HL-60/S4 treated with retinoic acid at 250 ng/mL for 4 days and 3 days (cell line): Measurements from ENCODE around the gene FGD6.

Experiments
- in situ Hi-C: fragments of 300-500 bp; cut with MboI; formaldehyde crosslinking; loops from 2 replicates; pipeline ENCODE4 v1.7.0; 2022; ENCODE audit warnings: low sequenced_read_pairs

FGD6 gene

DNA sequence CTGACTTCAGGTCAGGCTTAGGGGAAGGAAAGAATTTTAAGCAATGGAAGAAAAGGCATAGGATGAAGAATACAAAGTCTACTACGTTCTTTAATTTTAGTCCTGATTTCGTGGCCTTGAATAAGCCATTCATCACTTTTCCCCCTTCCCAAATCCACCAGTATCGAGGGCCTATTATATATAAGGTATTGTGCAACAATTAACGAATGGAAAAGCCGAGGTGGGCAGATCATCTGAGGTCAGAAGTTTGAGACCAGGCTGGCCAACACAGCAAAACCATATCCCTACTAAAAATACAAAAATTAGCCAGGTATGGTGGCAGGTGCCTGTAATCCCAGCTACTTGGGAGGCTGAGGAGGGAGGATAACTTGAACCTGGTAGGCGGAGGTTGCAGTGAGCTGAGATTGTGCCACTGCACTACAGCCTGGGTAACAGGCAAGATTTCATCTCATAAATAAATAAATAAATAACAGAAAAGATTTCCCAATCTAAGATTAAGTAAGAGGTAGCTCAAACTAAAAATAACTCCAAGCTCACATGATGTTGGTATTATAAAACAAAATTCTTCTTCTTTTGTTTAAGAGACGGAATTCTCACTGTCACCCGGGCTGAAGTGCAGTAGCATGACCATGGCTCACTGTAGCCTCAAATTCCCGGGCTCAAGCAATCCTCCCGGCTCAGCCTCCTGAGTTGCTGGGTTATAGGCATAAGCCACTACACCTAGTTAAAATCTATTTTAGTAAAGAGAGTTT, 85.5 kb downstream of the FGD6 start:
- in situ Hi-C loops, result no loop called here

DNA sequence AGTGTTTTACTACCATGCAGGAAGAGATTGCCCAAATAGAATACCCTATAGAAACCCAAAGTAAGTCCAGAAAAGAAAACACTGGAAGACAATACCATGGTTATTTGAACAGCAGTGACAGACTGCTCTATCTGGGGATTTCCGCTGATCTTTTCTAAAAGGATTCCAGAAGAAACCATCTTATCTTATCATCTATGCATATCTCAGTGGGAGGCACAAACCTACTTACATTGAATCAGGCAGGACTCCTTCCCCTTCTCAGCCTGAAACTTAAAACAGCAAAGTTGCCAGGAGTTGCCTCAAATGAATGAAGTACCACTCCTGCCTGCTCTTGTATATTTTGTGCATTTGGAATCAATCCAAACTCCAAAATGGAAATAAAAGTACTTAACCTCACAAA, 87.2 kb downstream of the FGD6 start:
- in situ Hi-C loops, result no loop called here

DNA sequence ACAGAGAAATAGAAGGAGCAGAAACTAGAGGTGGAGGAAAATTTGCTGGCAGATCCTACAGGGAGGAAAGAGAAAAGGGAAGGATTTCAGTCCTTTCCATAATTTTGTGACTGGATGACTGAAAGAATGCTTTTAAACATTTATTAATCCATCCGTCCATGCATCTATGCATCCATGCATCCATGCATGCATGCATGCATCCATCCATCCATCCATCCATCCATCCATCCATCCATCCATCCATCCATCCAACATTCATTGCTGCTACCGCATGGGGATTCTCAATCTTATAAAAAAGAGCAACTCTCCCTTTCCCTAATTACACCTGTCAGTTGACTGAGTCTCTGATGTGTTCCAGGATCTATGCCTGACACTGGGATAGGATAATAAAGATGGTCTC, 88.2 kb downstream of the FGD6 start:
- in situ Hi-C loops, result no loop called here

DNA sequence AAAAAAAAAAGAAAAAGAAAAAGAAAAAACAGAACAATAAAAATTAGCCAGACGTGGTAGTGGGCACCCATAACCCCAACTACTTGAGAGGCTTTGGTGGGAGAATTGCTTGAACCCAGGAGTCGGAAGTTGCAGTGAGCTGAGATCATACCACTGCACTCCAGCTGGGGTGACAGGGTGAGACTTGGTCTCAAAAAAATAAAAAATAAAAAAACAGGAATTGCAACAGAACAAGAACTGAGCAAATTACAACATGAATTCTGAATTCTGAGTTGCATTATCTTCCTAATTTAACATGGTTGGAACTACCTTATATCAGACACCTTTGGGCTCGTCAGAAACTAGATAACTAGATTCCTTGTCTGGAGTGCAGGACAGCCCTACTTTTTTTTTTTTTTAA, 90.5 kb downstream of the FGD6 start:
- in situ Hi-C loops, result no loop called here

DNA sequence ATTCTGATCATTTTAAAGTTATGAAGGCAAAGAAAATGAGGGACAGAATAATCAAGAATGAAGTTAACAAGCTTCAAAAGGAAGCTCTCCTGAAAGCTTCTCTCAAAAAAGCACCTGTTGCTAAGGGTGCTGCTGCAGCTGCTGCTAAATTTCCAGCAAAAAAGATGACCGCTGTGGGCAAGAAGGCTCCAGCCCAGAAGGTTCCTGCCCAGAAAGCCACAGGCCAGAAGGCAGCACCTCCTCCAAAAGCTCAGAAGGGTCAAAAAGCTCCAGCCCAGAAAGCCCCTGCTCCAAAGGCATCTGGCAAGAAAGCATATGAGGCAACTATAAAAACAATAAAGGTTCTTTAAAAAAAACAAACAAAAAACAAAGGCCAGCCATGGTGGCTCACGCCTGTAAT, 91.2 kb downstream of the FGD6 start:
- in situ Hi-C loops, result no loop called here

DNA sequence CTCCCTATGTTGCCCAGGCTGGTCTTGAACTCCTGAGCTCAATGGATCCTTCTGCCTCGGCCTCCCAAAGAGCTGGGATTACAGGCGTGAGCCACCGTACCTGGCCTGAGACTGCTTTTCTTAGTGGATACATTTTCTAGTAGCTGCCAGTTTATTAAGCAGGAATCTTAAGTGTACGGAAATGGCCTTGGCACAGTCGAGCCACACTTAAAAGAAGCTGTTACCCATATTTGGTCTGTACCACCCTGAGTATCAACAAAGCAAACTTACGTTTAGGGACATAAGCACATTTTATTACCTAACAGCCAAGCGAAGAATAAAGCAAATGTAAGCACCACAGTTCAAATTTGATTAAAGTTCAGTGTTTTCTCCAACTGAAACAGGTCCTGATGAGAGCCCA, 93.2 kb downstream of the FGD6 start:
- in situ Hi-C loops, result no loop called here

DNA sequence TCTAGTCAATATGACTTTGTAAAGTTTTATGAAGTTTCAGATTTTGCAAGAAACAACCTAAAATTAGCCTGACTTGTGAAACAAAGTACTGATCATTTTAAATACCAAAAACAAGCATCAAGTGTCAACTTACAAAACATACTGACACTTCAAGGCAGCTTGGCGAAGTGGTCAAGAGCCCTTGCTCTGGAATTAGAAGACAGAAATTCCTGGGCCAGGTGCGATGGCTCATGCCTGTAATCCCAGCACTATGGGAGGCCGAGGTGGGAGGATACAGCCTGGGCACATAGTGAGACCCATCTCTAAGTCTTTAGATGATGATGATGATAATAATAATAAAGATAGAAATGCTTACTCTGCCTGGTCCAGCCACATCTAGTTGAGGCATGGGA, 98.5 kb downstream of the FGD6 start:
- in situ Hi-C loops, result no loop called here

DNA sequence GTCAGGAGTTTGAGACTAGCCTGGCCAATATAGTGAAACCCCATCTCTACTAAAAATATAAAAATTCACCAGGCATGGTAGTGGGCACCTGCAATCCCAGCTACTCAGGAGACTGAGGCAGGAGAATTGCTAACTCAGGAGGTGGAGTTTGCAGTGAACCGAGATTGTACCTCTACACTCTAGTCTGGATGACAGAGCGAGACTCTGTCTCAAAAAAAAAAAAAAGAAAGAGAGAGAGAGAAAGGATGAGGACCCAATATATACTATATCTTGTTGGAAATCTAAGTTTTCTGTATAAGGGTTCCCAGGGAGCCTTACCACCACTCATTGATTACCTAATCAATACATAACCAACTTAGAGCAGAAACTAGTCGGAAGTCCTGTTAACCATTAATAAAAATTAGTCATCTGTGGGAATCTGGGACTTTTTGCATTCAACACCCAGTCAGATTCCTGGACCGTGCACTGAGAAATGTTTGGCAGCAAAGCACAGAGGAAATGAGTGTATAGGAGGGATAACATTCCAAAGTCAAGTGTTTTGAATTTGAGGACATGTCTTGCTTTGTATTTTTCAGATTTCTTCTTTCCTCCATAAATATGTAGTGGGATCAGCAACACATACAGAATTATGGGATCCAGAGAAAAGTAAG, 99.0 kb downstream of the FGD6 start:
- in situ Hi-C loops, result no loop called here

DNA sequence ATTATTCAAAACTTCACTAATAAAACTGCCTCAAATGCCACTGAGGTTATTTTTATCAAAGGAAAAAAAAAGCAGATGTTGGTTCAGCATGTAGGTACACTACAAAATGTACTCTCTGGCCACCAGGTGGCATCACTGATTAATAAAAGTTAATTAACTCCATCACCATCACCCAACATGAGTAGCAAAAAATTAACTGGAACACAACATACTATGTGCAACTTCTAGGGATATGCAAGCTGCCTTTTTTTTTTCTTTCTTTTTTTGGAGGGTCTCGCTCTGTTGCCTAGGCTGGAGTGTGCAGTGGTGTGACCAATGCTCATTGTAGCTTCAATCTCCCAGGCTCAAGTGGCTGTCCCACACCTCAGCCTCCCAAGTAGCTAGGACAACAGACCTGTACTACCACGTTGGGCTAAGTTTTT, 100.1 kb downstream of the FGD6 start:
- in situ Hi-C loops, result no loop called here

DNA sequence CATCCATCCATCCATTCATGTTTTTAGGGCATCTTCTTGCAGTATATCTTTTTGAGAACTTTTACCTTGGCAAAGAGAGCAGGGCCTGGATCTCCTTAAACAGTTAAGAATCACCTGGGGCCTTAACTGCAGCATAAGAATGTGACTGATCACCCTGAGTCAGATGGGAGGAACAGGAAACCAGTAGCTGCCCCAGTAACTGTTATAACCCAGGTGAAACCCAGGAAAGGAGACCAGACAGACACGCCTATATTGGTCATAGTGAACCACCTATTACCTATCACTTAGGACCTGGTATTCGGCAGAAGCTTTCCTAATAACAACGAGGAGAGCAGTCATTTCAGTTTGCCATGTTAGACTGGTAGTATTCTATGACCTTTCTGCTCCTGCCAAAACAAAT, 100.5 kb downstream of the FGD6 start:
- in situ Hi-C loops, result no loop called here

DNA sequence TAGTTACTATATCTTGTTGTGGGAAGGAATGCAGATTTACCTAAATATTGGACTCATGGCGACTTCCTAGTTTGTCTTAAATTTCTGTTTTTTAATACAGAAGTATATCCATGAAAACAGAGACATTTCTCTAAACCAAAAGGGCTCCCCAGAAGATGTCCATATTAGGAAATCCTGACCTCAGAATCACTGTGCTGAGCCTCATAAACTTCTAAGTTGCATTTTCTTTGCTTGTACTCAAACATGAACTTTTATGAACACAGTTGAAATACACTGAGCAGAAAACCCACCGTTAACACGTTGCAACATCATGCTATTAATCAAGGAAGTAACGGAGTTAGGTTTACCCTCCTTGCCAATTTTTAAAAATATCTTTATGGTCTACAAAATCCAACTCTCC, 100.9 kb downstream of the FGD6 start:
- in situ Hi-C loops, result no loop called here

DNA sequence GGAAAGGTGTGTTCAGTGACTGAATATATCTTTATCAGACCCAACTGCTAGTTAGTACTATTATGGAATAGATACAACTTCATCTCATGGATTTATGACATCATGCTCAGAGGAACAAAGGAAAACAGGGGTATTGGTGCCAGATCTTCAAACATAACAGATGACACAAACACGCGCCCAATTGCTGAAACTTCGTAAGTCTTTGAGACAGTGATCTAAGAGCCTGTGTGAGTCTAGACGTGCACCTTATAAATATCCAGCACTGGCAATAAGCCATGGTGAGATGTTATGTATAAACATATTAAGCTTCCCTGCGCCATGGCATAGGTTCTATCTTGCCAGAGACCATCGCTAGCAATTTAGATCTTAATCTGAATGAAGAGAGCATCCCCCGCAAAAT, 101.6 kb downstream of the FGD6 start:
- in situ Hi-C loops, result no loop called here

DNA sequence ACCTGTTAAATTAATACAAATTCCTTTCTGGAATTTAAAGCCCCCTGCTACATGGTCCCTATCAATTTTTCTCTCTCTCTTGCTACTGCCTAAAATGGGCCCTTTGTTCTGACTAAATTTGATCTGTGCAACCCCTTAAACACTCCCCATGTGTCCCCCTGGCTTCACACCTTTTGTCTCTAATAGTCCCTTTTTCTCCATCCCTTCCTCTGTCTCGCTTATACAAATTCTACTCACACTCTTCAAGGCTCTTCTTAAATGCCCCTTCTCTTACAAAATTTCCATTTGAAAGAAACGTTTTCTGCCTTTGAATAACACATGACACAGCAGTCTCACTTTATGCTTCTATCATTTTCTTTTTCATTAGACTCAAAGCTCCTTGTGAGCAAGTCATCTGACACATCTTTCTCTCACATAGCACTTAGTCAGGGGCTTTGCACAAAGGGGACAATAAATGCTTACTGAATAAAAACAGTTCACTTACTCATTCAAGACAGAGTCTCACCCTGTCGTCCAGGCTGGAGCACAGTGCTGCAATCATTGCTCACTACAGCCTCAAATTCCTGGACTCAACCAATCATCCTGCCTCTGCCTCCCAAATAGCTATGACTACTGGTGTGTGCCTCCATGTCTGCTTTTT, 102.4 kb downstream of the FGD6 start:
- in situ Hi-C loops, result no loop called here

DNA sequence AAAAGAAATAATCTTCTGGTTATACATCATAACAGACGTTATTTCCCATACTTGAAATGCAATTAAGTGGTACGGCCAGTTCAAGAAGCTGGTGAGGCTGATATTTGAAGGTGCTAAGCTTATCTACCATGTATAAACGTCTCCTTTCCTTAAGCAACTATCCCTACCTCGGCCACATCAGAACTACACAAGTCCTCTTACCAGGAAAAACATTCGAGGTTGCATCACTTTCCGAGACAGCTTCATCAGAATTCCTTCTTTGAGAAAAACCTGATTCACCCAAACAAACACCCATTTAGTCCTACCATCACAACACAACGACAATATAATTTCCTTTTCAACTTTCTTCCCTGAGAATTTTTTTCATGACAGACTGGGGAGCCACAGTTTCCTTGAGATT, 109.9 kb downstream of the FGD6 start:
- in situ Hi-C loops, result loop anchor here (10.0 kb wide), 1 partner anchor 427 kb away; no protein-coding TSS in a partner anchor

DNA sequence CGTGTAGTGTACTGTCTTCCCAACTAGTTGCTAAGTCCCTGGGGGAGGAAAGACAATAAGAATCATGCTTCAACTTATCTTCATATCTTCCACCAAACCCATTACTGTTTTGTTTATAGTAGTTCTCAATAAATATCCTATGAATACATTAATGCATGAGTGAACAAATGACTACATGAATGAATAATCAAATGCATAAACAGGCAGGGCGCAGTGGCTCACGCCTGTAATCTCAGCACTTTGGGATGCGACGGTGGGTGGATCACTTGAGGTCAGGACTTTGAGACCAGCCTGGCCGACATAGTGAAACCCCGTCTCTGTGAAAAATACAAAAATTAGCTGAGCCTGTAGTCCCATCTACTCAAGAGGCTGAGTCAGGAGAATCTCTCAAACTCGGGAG, 111.7 kb downstream of the FGD6 start:
- in situ Hi-C loops, result loop anchor here (10.0 kb wide), 1 partner anchor 429 kb away; no protein-coding TSS in a partner anchor

DNA sequence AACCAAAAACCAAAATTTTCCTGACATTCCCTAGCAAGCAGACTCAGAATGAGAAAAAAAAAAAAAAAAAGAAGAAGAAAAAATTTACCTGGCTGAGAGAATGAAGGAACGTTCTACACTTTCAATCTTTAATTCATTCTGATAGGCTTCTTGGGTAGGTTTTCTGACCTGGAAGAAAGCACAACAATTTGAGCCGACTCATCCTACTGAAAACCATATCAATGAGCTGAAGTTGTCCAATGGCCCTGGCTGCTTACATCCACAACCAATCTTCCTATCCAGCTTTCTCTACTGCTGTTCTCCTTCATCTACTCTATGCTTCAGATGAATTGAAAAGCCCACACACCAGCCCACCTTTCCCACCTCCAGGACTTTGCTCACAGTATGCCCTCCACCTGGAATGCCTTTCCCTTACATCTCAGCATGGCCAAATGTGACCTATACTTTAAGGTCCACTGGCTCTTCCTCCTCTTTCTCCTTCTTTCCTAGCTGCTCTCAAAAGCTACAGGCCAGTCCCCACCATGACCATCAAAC, 112.3 kb downstream of the FGD6 start:
- in situ Hi-C loops, result loop anchor here (10.0 kb wide), 1 partner anchor 430 kb away; no protein-coding TSS in a partner anchor

DNA sequence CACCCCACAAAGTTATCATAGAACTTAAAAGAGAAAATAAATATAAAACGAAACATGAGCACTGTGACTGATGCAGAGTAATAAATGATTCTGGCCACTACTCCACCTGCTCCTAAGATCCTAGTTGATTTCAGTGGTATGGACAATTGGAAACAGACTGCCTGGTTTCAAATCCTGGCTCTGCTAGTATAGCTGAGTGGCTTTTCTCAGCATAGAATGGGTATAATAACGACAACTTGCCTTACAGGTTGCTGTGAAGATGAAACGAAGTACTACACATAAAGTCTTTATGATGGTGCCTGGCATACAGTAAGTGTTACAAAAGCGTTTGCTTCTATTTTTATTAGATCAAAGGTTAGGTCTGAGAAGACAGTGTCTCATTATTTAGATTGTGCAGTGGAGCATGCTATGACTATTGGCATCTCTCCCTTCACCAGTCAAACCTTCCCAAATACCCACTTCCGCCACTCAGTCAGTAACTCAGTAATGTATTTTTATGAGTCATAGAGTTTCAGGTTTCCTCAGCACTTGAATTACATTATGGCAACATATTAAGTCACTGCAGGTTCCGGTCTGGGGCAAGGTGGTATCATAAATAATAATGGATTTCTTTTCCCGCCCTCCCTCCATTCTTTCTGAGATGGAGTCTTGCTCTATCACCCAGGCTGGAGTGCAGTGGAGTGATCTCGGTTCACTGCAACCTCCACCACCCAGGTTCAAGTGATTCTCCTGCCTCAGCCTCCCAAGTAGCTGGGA, 114.2 kb downstream of the FGD6 start:
- in situ Hi-C loops, result loop anchor here (10.0 kb wide), 1 partner anchor 432 kb away; no protein-coding TSS in a partner anchor

DNA sequence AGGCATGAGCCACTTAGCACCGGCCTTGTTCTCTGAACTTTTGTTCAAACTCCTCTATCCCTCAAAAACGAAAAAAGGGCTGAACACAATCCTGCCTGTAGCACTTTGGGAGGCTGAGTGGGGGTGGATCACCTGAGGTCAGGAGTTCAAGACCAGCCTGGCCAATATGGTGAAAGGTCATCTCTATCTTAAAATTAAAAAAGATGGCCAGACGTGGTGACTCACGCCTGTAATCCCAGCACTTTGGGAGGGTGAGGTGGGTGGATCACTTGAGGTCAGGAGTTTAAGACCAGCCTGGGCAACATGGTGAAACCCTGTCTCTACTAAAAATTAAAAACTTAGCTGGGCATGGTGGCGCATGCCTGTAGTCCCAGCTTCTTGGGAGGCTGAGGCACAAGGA, 115.3 kb downstream of the FGD6 start:
- in situ Hi-C loops, result loop anchor here (10.0 kb wide), 1 partner anchor 433 kb away; no protein-coding TSS in a partner anchor

DNA sequence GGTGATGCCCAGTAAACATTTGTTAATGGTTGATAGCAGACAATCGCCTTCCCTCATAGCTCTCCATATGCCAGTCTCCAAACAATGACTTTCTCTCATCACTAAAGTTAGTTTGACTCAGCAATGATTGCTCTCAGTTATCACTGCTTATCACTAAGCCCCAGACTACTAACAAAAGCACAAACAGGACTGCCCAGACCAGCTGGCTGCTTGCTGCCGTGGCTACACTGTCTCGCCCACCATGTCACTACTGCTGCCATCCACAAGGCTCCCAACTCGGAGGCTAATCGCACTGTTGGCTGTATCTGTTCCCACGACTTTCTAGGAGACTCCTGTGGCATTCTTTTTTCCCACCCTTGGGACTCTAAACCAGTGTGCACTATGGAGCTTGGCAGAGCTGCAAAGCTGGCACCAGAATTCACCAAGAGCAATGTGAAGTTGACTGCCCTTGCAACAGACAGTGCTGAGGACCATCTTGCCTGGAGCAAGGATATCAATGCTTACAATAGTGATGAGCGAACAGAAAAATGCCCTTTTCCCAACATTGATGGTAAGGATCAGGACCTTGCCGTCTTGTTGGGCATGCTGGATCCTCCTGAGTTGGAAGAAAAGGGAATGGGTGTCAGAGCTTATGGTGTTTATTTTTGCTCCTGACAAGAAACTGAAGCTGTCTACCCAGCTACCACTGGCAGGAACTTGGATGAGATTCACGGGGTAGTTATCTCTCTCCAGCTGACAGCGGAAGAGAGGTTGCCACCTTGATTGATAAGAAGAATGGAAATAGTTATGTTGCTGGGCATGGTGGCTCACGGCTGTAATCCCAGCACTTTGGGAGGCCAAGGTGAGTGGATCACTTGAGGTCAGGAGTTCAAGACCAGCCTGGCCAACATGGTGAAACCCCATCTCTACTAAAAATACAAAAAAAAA, 116.7 kb downstream of the FGD6 start:
- in situ Hi-C loops, result loop anchor here (10.0 kb wide), 1 partner anchor 434 kb away; no protein-coding TSS in a partner anchor

DNA sequence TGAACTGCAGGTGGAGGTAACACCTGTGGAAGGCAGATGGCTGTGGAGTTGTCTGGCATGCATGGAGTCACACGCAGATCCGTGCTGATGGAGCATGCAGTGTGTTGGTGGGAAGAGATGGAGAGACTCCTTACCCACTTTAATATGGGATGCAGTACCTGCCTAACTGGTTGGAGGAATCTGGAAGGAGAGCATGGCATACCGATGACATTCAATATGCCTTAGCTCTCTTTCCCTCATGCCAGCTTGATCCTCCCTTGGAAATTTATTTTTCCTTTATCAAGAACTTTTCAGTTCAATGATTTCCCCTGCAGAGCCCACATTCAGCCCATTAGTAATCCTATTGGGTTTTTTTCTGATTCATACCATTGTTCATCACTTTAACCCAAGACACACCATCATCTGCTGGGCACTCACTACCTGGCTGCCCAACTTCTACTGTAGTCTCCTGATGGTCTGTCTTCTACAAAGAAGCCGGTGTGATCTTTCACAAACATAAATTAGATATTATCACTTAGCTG, 117.9 kb downstream of the FGD6 start:
- in situ Hi-C loops, result no loop called here
